ENCODE results near the gene LSAMP.

The LSAMP gene

DNA sequence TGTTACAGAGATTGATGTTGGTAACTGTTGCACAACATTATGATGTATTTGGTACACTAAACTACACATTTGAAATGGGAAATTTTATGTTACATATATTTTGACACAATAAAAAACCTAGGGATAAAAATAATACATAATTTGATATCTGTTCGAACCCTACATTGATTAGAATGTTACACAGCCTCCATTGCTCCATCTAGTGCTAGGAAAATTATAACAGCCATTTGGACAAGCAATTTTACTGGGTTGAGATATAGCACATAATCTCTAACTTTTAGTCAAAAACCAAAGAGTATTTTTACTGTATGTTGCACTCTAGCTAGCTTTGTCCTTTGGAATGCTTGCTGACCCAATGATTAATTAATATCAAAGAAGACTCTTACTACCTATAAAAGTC lies 108.1 kb downstream of the LSAMP start:
- H3K4me2 ChIP-seq (ENCODE audit: low read length, poor library complexity, severe bottlenecking), result no peak overlapping the region
- no peak overlapping the region for H3K4me3 ChIP-seq (ENCODE audit: insufficient read depth in 1 of 2, low read depth in 1 of 2, low read length in 2 of 2)
- no peaks in the 10 kb centered on the region for H3K4me1 ChIP-seq (ENCODE audit: control insufficient read depth, insufficient read depth, low read depth, low read length)
- H4K91ac ChIP-seq (ENCODE audit: low read length), result no peak overlapping the region
- H3K14ac ChIP-seq (ENCODE audit: low read length in 2 of 2), result no peak overlapping the region
- H3K27ac ChIP-seq (ENCODE audit: low read length, poor library complexity, severe bottlenecking), result no peak overlapping the region
- no peak overlapping the region for H3K18ac ChIP-seq (ENCODE audit: low read depth in 1 of 2, low read length in 2 of 2)
- peaks cover 11% of the 10 kb centered on the region for H3K79me1 ChIP-seq (replicated peaks; ENCODE audit: low read length, poor library complexity, severe bottlenecking)
- H3K27me3 ChIP-seq (ENCODE audit: control insufficient read depth in 1 of 2, insufficient read depth in 1 of 2, low read length in 2 of 2), result no peaks in the 10 kb centered on the region
- H3K4ac ChIP-seq (ENCODE audit: low read depth in 1 of 2, low read length in 2 of 2), result no peak overlapping the region
- H3K23ac ChIP-seq (ENCODE audit: low read length in 2 of 2), result no peak overlapping the region
- no peak overlapping the region for H2BK120ac ChIP-seq (ENCODE audit: low read depth, low read length)
- no peak overlapping the region for H2AK5ac ChIP-seq (ENCODE audit: low read length, severe bottlenecking)
- no peak overlapping the region for H2BK15ac ChIP-seq (ENCODE audit: low read depth, poor library complexity, severe bottlenecking)
- H3K9ac ChIP-seq (ENCODE audit: low read length), result no peak overlapping the region
- peaks cover 8% of the 10 kb centered on the region for H3K9me3 ChIP-seq (ENCODE audit: control insufficient read depth, low read length)
- no peak overlapping the region for H4K8ac ChIP-seq (ENCODE audit: low read length)
- no peaks in the 10 kb centered on the region for H3K36me3 ChIP-seq (ENCODE audit: control insufficient read depth in 1 of 2, insufficient read depth in 2 of 2, low read depth in 1 of 2, low read length in 2 of 2)
- H2BK12ac ChIP-seq (ENCODE audit: low read length in 2 of 2), result no peak overlapping the region
- H2AFZ ChIP-seq (ENCODE audit: low read depth, low read length), result no peak overlapping the region
- WGBS, result no CpG with 5 or more reads among the region's 1 CpG
- DNase-seq, result no peak
- no peak overlapping the region for H2BK5ac ChIP-seq (ENCODE audit: low read depth, low read length, poor library complexity, severe bottlenecking)

DNA sequence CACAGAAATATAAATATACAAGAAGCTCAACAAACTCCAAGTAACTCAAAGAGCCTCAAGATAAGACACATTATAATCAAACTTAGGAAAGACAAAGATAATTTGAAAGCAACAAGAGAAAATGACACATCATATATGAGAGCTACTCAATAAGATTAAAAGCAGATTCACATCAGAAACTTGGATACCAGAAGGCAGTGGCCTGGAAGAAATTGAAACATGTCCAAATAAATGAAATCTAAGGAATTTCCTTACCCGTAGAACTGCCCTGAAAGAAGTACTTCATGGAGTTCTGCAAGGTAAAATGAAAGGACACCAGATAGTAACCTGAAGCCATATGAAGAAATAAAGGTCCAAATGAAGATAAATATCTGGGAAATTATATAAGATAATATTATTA lies 113.9 kb downstream of the LSAMP start:
- Histone ChIP-seq H2AFZ (ENCODE audit: low read depth, low read length) (no peak overlapping the region), H3K4ac (ENCODE audit: low read depth in 1 of 2, low read length in 2 of 2) (no peak overlapping the region), H2BK5ac (ENCODE audit: low read depth, low read length, poor library complexity, severe bottlenecking) (no peak overlapping the region), H2BK120ac (ENCODE audit: low read depth, low read length) (no peak overlapping the region), H3K9me3 (ENCODE audit: control insufficient read depth, low read length) (peaks cover 15% of the 10 kb centered on the region), H2BK12ac (ENCODE audit: low read length in 2 of 2) (no peak overlapping the region), H3K4me2 (ENCODE audit: low read length, poor library complexity, severe bottlenecking) (no peak overlapping the region), H4K91ac (ENCODE audit: low read length) (no peak overlapping the region), H3K18ac (ENCODE audit: low read depth in 1 of 2, low read length in 2 of 2) (no peak overlapping the region), H3K36me3 (ENCODE audit: control insufficient read depth in 1 of 2, insufficient read depth in 2 of 2, low read depth in 1 of 2, low read length in 2 of 2) (no peaks in the 10 kb centered on the region), H3K79me1 (replicated peaks; ENCODE audit: low read length, poor library complexity, severe bottlenecking) (peaks cover 18% of the 10 kb centered on the region), H3K4me1 (ENCODE audit: control insufficient read depth, insufficient read depth, low read depth, low read length) (no peaks in the 10 kb centered on the region), H2AK5ac (ENCODE audit: low read length, severe bottlenecking) (no peak overlapping the region), H3K14ac (ENCODE audit: low read length in 2 of 2) (no peak overlapping the region), H3K27me3 (ENCODE audit: control insufficient read depth in 1 of 2, insufficient read depth in 1 of 2, low read length in 2 of 2) (no peaks in the 10 kb centered on the region), H3K23ac (ENCODE audit: low read length in 2 of 2) (no peak overlapping the region), H3K9ac (ENCODE audit: low read length) (no peak overlapping the region), H4K8ac (ENCODE audit: low read length) (no peak overlapping the region), H3K27ac (ENCODE audit: low read length, poor library complexity, severe bottlenecking) (no peak overlapping the region), H2BK15ac (ENCODE audit: low read depth, poor library complexity, severe bottlenecking) (no peak overlapping the region), H3K4me3 (ENCODE audit: insufficient read depth in 1 of 2, low read depth in 1 of 2, low read length in 2 of 2) (no peak overlapping the region)
- no peak for DNase-seq
- 100% methylated on average over 1 of the region's 1 CpG for WGBS

DNA sequence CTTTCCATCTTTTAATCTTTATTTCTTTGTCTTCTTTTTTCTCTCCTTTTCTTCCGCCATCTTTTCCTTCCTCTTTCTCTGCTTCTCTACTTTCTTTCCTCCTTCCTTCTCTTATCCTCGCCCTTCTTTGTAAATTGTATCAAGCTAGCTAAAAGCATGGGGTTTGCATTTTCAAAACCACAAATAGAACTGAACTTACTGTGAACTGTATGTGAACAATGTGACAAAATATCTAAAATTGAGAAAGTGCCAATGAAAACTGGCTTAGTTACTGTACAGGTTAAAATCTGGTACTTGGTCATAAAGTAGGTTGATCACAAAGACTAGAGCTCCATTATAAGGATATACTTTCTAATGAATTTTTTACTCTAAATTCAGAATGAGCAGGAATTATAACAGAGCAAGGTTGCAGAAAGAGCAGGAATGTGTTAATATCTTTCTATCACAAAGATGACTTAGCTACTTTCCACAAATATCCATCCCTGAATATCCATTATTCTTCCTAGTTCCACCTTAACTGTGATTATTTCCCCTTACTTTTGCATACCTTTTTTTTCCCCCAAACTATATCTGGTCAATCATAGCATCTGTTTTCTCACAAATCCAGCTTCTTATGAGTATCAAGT lies 122.4 kb downstream of the LSAMP start:
- no peak overlapping the region for H2AFZ ChIP-seq (ENCODE audit: low read depth, low read length)

GRCh38 chr3:116318370-116318769 lies 126.9 kb downstream of the LSAMP start:
- no peak overlapping the region for H3K27ac ChIP-seq (ENCODE audit: low read length, poor library complexity, severe bottlenecking)
- no peak overlapping the region for H3K9ac ChIP-seq (ENCODE audit: low read length)
- no peaks in the 10 kb centered on the region for H3K27me3 ChIP-seq (ENCODE audit: control insufficient read depth in 1 of 2, insufficient read depth in 1 of 2, low read length in 2 of 2)
- no peak overlapping the region for H3K4ac ChIP-seq (ENCODE audit: low read depth in 1 of 2, low read length in 2 of 2)
- no peaks in the 10 kb centered on the region for H3K9me3 ChIP-seq (ENCODE audit: control insufficient read depth, low read length)
- no peaks in the 10 kb centered on the region for H3K36me3 ChIP-seq (ENCODE audit: control insufficient read depth in 1 of 2, insufficient read depth in 2 of 2, low read depth in 1 of 2, low read length in 2 of 2)
- no peak overlapping the region for H2BK15ac ChIP-seq (ENCODE audit: low read depth, poor library complexity, severe bottlenecking)
- H3K14ac ChIP-seq (ENCODE audit: low read length in 2 of 2), result no peak overlapping the region
- no peak for DNase-seq
- no peak overlapping the region for H3K18ac ChIP-seq (ENCODE audit: low read depth in 1 of 2, low read length in 2 of 2)
- H3K79me1 ChIP-seq (replicated peaks; ENCODE audit: low read length, poor library complexity, severe bottlenecking), result peaks cover 9% of the 10 kb centered on the region
- no peak overlapping the region for H2AFZ ChIP-seq (ENCODE audit: low read depth, low read length)
- H3K4me2 ChIP-seq (ENCODE audit: low read length, poor library complexity, severe bottlenecking), result no peak overlapping the region
- H2BK120ac ChIP-seq (ENCODE audit: low read depth, low read length), result no peak overlapping the region
- H4K91ac ChIP-seq (ENCODE audit: low read length), result no peak overlapping the region
- no peak overlapping the region for H2AK5ac ChIP-seq (ENCODE audit: low read length, severe bottlenecking)
- no peak overlapping the region for H2BK12ac ChIP-seq (ENCODE audit: low read length in 2 of 2)
- H3K4me3 ChIP-seq (ENCODE audit: insufficient read depth in 1 of 2, low read depth in 1 of 2, low read length in 2 of 2), result no peak overlapping the region
- no peak overlapping the region for H3K23ac ChIP-seq (ENCODE audit: low read length in 2 of 2)
- H3K4me1 ChIP-seq (ENCODE audit: control insufficient read depth, insufficient read depth, low read depth, low read length), result no peaks in the 10 kb centered on the region
- H4K8ac ChIP-seq (ENCODE audit: low read length), result no peak overlapping the region
- no peak overlapping the region for H2BK5ac ChIP-seq (ENCODE audit: low read depth, low read length, poor library complexity, severe bottlenecking)
- no CpG with 5 or more reads among the region's 1 CpG for WGBS

More for the DNA sequence above, 122.4 kb downstream of the LSAMP start:
- Histone ChIP-seq H3K18ac (ENCODE audit: low read depth in 1 of 2, low read length in 2 of 2) (no peak overlapping the region), H2BK12ac (ENCODE audit: low read length in 2 of 2) (no peak overlapping the region), H3K4ac (ENCODE audit: low read depth in 1 of 2, low read length in 2 of 2) (no peak overlapping the region), H3K23ac (ENCODE audit: low read length in 2 of 2) (no peak overlapping the region), H2BK120ac (ENCODE audit: low read depth, low read length) (no peak overlapping the region), H3K4me3 (ENCODE audit: insufficient read depth in 1 of 2, low read depth in 1 of 2, low read length in 2 of 2) (no peak overlapping the region), H3K27ac (ENCODE audit: low read length, poor library complexity, severe bottlenecking) (no peak overlapping the region), H3K14ac (ENCODE audit: low read length in 2 of 2) (no peak overlapping the region), H3K79me1 (replicated peaks; ENCODE audit: low read length, poor library complexity, severe bottlenecking) (peaks cover 10% of the 10 kb centered on the region), H4K91ac (ENCODE audit: low read length) (no peak overlapping the region), H3K4me1 (ENCODE audit: control insufficient read depth, insufficient read depth, low read depth, low read length) (no peaks in the 10 kb centered on the region), H2BK5ac (ENCODE audit: low read depth, low read length, poor library complexity, severe bottlenecking) (no peak overlapping the region), H3K27me3 (ENCODE audit: control insufficient read depth in 1 of 2, insufficient read depth in 1 of 2, low read length in 2 of 2) (no peaks in the 10 kb centered on the region), H3K9me3 (ENCODE audit: control insufficient read depth, low read length) (no peaks in the 10 kb centered on the region), H2AK5ac (ENCODE audit: low read length, severe bottlenecking) (no peak overlapping the region), H3K9ac (ENCODE audit: low read length) (no peak overlapping the region), H3K4me2 (ENCODE audit: low read length, poor library complexity, severe bottlenecking) (no peak overlapping the region), H4K8ac (ENCODE audit: low read length) (no peak overlapping the region), H2BK15ac (ENCODE audit: low read depth, poor library complexity, severe bottlenecking) (no peak overlapping the region), H3K36me3 (ENCODE audit: control insufficient read depth in 1 of 2, insufficient read depth in 2 of 2, low read depth in 1 of 2, low read length in 2 of 2) (no peaks in the 10 kb centered on the region)
- DNase-seq, result no peak
- WGBS, result 100% methylated on average over 1 of the region's 2 CpGs

Data from mesenchymal stem cell (in vitro differentiated cells and primary cell).